GM13976 (cell line): ENCODE data around the gene MAPKAPK2.
A peak's percentile ranks its signal among the peaks of the same experiment; 100 is the strongest.

ENCODE experiments used
- DNase-seq: peaks from one replicate; pipeline ENCODE4 v3.0.0; 2012; ENCODE audit warnings: low spot score
- CTCF ChIP-seq: IDR thresholded peaks from 2 replicates; pipeline ENCODE4 v1.5.1; 2012; ENCODE audit warnings: borderline replicate concordance, mild to moderate bottlenecking; ENCODE audit not compliant: insufficient read depth; ENCODE audit errors: extremely low read depth, missing control alignments, control extremely low read depth
- in situ Hi-C: fragments of 300-500 bp; cut with MboI; formaldehyde crosslinking; loops from one replicate; pipeline ENCODE4 v1.12.0; 2022; ENCODE audit warnings: low sequenced_read_pairs, mixed read lengths, inconsistent platforms; ENCODE audit not compliant: unreplicated experiment

MAPKAPK2 gene

GRCh38 chr1:206682111-206682510 is 2.6 kb upstream of the MAPKAPK2 start:
- TF ChIP-seq CTCF: no peak
- DNase-seq: no peak
- in situ Hi-C loops: no loop called here

GRCh38 chr1:206683313-206683712 is 1.4 kb upstream of the MAPKAPK2 start:
- in situ Hi-C loops: no loop called here
- no peak for TF ChIP-seq CTCF

GRCh38 chr1:206684003-206684402 is 702 bp upstream of the MAPKAPK2 start:
- DNase-seq: no peak
- TF ChIP-seq CTCF: no peak
- in situ Hi-C loops: no loop called here

More at GRCh38 chr1:206683313-206683712, 1.4 kb upstream of the MAPKAPK2 start:
- no peak for DNase-seq

GRCh38 chr1:206685334-206685768 is 646 bp downstream of the MAPKAPK2 start:
- DNase-seq: peak; percentile 57
- no peak for TF ChIP-seq CTCF
- in situ Hi-C loops: no loop called here

- DNase-seq: peak; percentile 74
- no peak for TF ChIP-seq CTCF
- in situ Hi-C loops: no loop called here
Observed at GRCh38 chr1:206685769-206686477, 1.2 kb downstream of the MAPKAPK2 start.

GRCh38 chr1:206686478-206687249 is 2.0 kb downstream of the MAPKAPK2 start:
- DNase-seq: peak; percentile 71
- in situ Hi-C loops: no loop called here
- TF ChIP-seq CTCF: no peak
